ENCODE data around the gene TTC33.
"Not testable (repeated sequence)": the region's sequence is repeated elsewhere in the genome, so short reads cannot be mapped to it uniquely, and the experiment has no call there.

The TTC33 gene

GRCh38 chr5:40674661-40675235 is 81.0 kb downstream of the TTC33 start:
- Mint-ChIP-seq H3K9me3 (no peaks in the 10 kb centered on the region), H3K36me3 (ENCODE audit: low read depth) (peaks cover 5% of the 10 kb centered on the region), H3K27ac (peak overlapping the region; percentile 98), H3K4me3 (no peak overlapping the region), H3K4me1 (ENCODE audit: low read depth) (peaks cover 85% of the 10 kb centered on the region), H3K27me3 (no peaks in the 10 kb centered on the region)
- no peak for DNase-seq

GRCh38 chr5:40672425-40672824 is 83.3 kb downstream of the TTC33 start:
- H3K9me3 Mint-ChIP-seq: no peaks in the 10 kb centered on the region
- DNase-seq: no peak
- H3K4me3 Mint-ChIP-seq: no peak overlapping the region
- no peak overlapping the region for H3K27ac Mint-ChIP-seq
- no peaks in the 10 kb centered on the region for H3K36me3 Mint-ChIP-seq (ENCODE audit: low read depth)
- peaks cover 82% of the 10 kb centered on the region for H3K4me1 Mint-ChIP-seq (ENCODE audit: low read depth)
- H3K27me3 Mint-ChIP-seq: no peaks in the 10 kb centered on the region

DNA sequence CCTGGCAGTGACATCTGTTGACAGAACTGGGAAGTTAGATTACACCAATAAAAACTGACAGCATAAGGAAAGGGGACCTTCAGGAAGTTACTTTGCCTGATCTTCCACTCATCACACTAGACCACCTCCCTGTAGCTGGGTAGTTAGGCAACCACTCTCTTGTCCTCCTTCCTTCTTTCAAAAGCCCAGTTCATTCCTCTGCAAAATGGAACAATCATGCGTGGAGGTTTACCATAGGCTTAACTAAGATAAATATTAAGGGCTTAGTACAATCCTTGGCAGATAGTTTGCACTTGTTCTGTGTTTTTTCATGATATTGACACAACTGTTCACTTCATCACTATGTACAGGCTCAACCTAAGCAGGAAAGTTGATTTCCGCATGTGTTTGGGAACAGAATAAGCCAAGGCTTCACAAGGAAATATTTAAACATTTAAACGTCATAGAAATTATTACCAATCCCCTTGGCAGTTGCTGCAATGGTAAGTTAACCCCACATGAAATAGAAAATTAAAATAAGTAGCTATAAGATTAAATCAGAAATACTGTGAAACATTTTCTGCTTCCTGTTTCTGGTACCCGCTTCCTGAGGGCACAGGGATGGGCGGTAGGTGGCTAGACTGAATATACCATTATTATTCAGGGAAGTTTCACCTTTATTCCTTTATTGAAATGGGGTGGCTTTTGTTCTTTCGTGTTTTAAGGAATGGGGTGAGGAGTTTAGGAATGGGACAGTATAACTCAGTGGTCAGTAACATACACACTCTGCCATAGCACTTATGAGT is 86.0 kb downstream of the TTC33 start:
- H3K4me1 Mint-ChIP-seq (ENCODE audit: low read depth): peaks cover 59% of the 10 kb centered on the region
- no peak overlapping the region for H3K27ac Mint-ChIP-seq

DNA sequence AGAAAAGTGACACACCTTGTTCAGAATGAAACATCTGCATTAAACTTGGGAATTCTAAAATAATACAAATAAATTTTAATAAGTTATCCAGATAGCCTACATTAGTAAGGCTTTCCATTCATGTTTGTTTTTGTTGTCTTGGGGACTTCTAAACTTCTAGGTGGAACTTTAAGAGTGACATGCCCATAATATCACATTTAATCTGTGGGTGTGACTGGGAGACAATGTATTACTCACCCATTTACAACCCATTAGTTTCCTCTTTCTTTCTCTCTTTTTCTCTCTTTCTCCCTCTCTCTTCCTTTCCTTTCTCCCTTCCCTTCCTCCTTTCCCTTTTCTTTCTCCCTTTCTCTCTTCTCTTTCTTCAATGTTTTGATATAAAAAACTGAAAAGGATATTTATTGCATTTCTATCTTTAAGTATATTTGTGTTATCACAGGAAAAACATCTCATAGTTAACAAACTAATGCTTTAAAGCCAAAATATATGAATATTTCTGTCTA is 88.5 kb downstream of the TTC33 start:
- no peak for DNase-seq
- no peaks in the 10 kb centered on the region for H3K27me3 Mint-ChIP-seq
- H3K9me3 Mint-ChIP-seq: no peaks in the 10 kb centered on the region
- no peaks in the 10 kb centered on the region for H3K36me3 Mint-ChIP-seq (ENCODE audit: low read depth)
- H3K4me3 Mint-ChIP-seq: no peak overlapping the region
- no peak overlapping the region for H3K27ac Mint-ChIP-seq
- H3K4me1 Mint-ChIP-seq (ENCODE audit: low read depth): peaks cover 35% of the 10 kb centered on the region

More for the DNA sequence above, 86.0 kb downstream of the TTC33 start:
- DNase-seq: no peak
- Mint-ChIP-seq H3K4me3 (no peak overlapping the region), H3K9me3 (no peaks in the 10 kb centered on the region), H3K27me3 (no peaks in the 10 kb centered on the region), H3K36me3 (ENCODE audit: low read depth) (no peaks in the 10 kb centered on the region)

DNA sequence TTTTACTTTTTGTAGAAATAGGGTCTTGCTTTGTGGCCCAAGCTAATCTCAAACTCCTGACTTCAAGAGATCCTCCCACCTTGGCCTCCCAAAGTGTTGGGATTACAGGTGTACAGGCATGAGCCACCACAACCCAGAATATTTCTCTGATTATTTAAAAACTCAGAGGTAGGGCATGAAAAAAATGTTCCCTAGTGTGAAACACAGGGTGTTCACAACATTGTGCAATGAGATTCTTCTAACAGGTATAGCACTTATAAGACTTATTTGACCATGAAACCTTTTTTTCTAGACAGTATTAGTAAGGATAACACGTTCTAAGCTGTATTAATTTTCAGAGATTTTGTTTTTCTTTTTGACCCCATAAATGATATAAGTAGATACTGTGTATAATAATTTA is 89.1 kb downstream of the TTC33 start:
- no peaks in the 10 kb centered on the region for H3K27me3 Mint-ChIP-seq
- peaks cover 32% of the 10 kb centered on the region for H3K4me1 Mint-ChIP-seq (ENCODE audit: low read depth)
- no peaks in the 10 kb centered on the region for H3K9me3 Mint-ChIP-seq
- no peak for DNase-seq
- H3K36me3 Mint-ChIP-seq (ENCODE audit: low read depth): no peaks in the 10 kb centered on the region
- H3K27ac Mint-ChIP-seq: no peak overlapping the region
- H3K4me3 Mint-ChIP-seq: no peak overlapping the region

- Mint-ChIP-seq H3K9me3 (no peaks in the 10 kb centered on the region), H3K27ac (no peak overlapping the region), H3K36me3 (ENCODE audit: low read depth) (no peaks in the 10 kb centered on the region), H3K27me3 (no peaks in the 10 kb centered on the region), H3K4me3 (no peak overlapping the region), H3K4me1 (ENCODE audit: low read depth) (peaks cover 25% of the 10 kb centered on the region)
- DNase-seq: no peak
Observed at GRCh38 chr5:40665635-40666298, 90.0 kb downstream of the TTC33 start.

GRCh38 chr5:40660751-40661150 is 95.0 kb downstream of the TTC33 start:
- no peak for DNase-seq
- Mint-ChIP-seq H3K9me3 (no peaks in the 10 kb centered on the region), H3K27me3 (no peaks in the 10 kb centered on the region), H3K27ac (no peak overlapping the region), H3K4me3 (no peak overlapping the region), H3K4me1 (ENCODE audit: low read depth) (peaks cover 13% of the 10 kb centered on the region), H3K36me3 (ENCODE audit: low read depth) (no peaks in the 10 kb centered on the region)

- no peaks in the 10 kb centered on the region for H3K9me3 Mint-ChIP-seq
- DNase-seq: no peak
- H3K36me3 Mint-ChIP-seq (ENCODE audit: low read depth): no peaks in the 10 kb centered on the region
- H3K4me3 Mint-ChIP-seq: no peak overlapping the region
- no peaks in the 10 kb centered on the region for H3K27me3 Mint-ChIP-seq
- H3K4me1 Mint-ChIP-seq (ENCODE audit: low read depth): peaks cover 51% of the 10 kb centered on the region
- H3K27ac Mint-ChIP-seq: no peak overlapping the region
Observed at GRCh38 chr5:40656766-40657165, 99.0 kb downstream of the TTC33 start.

GRCh38 chr5:40656091-40656490 is 99.7 kb downstream of the TTC33 start:
- DNase-seq; H3K27ac Mint-ChIP-seq; H3K36me3 Mint-ChIP-seq (ENCODE audit: low read depth); H3K4me3 Mint-ChIP-seq; H3K9me3 Mint-ChIP-seq; H3K27me3 Mint-ChIP-seq: not testable (repeated sequence)
- H3K4me1 Mint-ChIP-seq (ENCODE audit: low read depth): peaks cover 52% of the 10 kb centered on the region

- Mint-ChIP-seq H3K36me3 (ENCODE audit: low read depth) (no peaks in the 10 kb centered on the region), H3K27me3 (no peaks in the 10 kb centered on the region), H3K4me1 (ENCODE audit: low read depth) (peaks cover 56% of the 10 kb centered on the region), H3K9me3 (no peaks in the 10 kb centered on the region), H3K27ac (peak overlapping the region; percentile 88), H3K4me3 (peak overlapping the region; percentile 68)
- DNase-seq: no peak
Observed at GRCh38 chr5:40655138-40655537, 100.6 kb downstream of the TTC33 start.

- H3K4me1 Mint-ChIP-seq (ENCODE audit: low read depth): peaks cover 63% of the 10 kb centered on the region
- no peak for DNase-seq
- H3K27me3 Mint-ChIP-seq: no peaks in the 10 kb centered on the region
- H3K36me3 Mint-ChIP-seq (ENCODE audit: low read depth): no peaks in the 10 kb centered on the region
- H3K4me3 Mint-ChIP-seq: peak overlapping the region; percentile 68
- H3K9me3 Mint-ChIP-seq: no peaks in the 10 kb centered on the region
- H3K27ac Mint-ChIP-seq: peak overlapping the region; percentile 88
Observed at GRCh38 chr5:40654377-40654991, 101.3 kb downstream of the TTC33 start.

- peak overlapping the region; percentile 72 for H3K27ac Mint-ChIP-seq
- H3K4me3 Mint-ChIP-seq: peak overlapping the region; percentile 68
- no peaks in the 10 kb centered on the region for H3K36me3 Mint-ChIP-seq (ENCODE audit: low read depth)
- H3K9me3 Mint-ChIP-seq: no peaks in the 10 kb centered on the region
- no peaks in the 10 kb centered on the region for H3K27me3 Mint-ChIP-seq
- no peak for DNase-seq
- peaks cover 70% of the 10 kb centered on the region for H3K4me1 Mint-ChIP-seq (ENCODE audit: low read depth)
Observed at GRCh38 chr5:40653221-40654022, 102.3 kb downstream of the TTC33 start.

DNA sequence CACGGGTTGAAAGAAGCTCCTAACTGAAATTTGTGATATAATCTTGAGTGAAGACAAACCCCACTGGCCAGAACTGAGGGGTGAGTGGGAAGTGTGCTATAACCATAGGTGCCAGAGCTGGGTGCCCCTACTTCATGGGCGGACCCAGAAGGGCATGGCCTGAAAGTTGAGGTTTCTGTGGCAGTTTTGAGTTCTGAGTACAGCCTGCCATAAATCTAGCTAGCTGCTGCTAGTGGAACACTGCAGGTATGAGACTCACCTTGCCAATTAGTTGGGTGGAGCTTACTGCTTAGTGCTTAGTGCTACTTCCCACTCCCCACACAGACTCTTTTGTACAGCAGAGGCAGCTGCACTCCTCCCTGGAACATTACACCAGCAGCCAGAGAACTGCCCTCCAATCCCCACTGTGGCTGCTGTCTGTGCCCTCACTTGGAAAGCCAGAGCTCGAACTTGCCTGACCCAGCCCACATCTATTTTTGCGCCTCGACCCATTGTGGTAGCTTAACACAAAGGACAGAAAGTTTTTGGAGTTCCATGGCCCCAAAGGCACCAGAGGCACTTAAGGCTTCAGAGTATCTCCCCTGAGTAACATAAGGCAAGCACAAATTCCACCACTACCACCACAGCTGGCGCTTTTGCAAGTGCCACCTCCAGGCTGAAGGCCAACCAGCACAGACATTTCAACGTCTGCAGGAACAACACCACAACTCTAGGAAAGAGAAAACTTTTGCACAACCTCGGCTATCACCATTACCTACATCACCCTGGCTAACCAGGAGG is 103.1 kb downstream of the TTC33 start:
- H3K4me3 Mint-ChIP-seq: peak overlapping the region; percentile 32
- H3K27ac Mint-ChIP-seq: peak overlapping the region; percentile 72
- no peaks in the 10 kb centered on the region for H3K27me3 Mint-ChIP-seq
- no peak for DNase-seq
- no peaks in the 10 kb centered on the region for H3K9me3 Mint-ChIP-seq
- H3K36me3 Mint-ChIP-seq (ENCODE audit: low read depth): no peaks in the 10 kb centered on the region
- H3K4me1 Mint-ChIP-seq (ENCODE audit: low read depth): peaks cover 68% of the 10 kb centered on the region
